ENCODE measurements around the gene NCOA3.

NCOA3 gene

DNA sequence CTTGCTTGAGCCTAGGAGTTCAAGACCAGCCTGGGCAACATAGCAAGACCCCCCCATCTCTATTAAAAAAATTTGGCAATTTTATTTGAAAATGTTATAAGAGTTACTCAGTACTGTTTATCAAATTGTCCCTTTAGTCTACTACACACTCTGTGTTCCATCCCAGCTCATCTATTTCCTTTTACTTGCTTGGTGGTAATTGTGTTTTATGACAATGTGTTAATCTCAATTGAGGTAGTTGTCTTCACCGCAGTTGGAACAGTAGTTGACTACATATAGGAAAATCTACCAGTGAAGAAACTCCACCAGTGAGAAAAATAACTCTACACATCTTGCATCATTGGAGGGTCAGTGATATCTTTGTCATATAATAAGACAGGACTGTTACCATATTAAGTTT, 8.0 kb downstream of the NCOA3 start:
- no peak overlapping the region for H2BK15ac ChIP-seq (ENCODE audit: low read depth, poor library complexity, severe bottlenecking)
- no peak overlapping the region for H3K9ac ChIP-seq (ENCODE audit: low read length)
- peaks cover 0 to 8% of the 10 kb centered on the region in 2 experiments for H3K36me3 ChIP-seq (ENCODE audit: control insufficient read depth in 1 of 2, insufficient read depth in 2 of 2, low read depth in 1 of 2, low read length in 2 of 2)
- H3K79me1 ChIP-seq (replicated peaks; ENCODE audit: low read length, poor library complexity, severe bottlenecking) = peaks cover 13% of the 10 kb centered on the region
- no peaks in the 10 kb centered on the region for H3K27me3 ChIP-seq (ENCODE audit: control insufficient read depth in 1 of 2, insufficient read depth in 1 of 2, low read length in 2 of 2)
- no peak overlapping the region for H4K91ac ChIP-seq (ENCODE audit: low read length)
- no peak overlapping the region for H3K14ac ChIP-seq (ENCODE audit: low read length in 2 of 2)
- no peaks in the 10 kb centered on the region for H3K9me3 ChIP-seq (ENCODE audit: control insufficient read depth, low read length)
- H3K18ac ChIP-seq (ENCODE audit: low read depth in 1 of 2, low read length in 2 of 2) = no peak overlapping the region
- H2BK120ac ChIP-seq (ENCODE audit: low read depth, low read length) = no peak overlapping the region
- no peak overlapping the region for H3K23ac ChIP-seq (ENCODE audit: low read length in 2 of 2)
- peaks cover 2% of the 10 kb centered on the region for H3K4me1 ChIP-seq (ENCODE audit: control insufficient read depth, insufficient read depth, low read depth, low read length)
- no peak for DNase-seq
- no peak overlapping the region for H3K4ac ChIP-seq (ENCODE audit: low read depth in 1 of 2, low read length in 2 of 2)
- no peak overlapping the region for H3K4me2 ChIP-seq (ENCODE audit: low read length, poor library complexity, severe bottlenecking)
- WGBS = no CpG with 5 or more reads among the region's 1 CpG
- no peak overlapping the region for H2BK12ac ChIP-seq (ENCODE audit: low read length in 2 of 2)
- no peak overlapping the region for H4K8ac ChIP-seq (ENCODE audit: low read length)
- no peak overlapping the region for H2BK5ac ChIP-seq (ENCODE audit: low read depth, low read length, poor library complexity, severe bottlenecking)
- no peak overlapping the region for H2AFZ ChIP-seq (ENCODE audit: low read depth, low read length)
- H3K4me3 ChIP-seq (ENCODE audit: insufficient read depth in 1 of 2, low read depth in 1 of 2, low read length in 2 of 2) = no peak overlapping the region
- H3K27ac ChIP-seq (ENCODE audit: low read length, poor library complexity, severe bottlenecking) = no peak overlapping the region
- H2AK5ac ChIP-seq (ENCODE audit: low read length, severe bottlenecking) = no peak overlapping the region

DNA sequence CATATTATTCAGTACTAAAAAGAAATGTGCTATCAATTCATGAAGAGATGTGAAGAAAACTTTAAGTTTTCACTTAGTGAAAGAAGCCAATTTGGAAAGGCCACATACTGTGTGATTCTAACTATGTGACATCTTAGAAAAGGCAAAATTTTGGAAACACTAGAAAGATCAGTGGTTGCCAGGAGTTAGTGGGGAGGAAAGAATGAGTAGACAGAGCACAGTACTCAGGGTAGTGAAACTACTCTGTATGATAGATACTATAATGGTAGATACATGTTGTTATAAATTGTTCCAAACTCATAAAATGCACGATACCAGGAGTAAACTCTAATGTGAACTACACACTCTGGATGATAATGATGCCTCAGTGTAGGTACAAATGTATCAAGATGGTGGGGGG, 14.2 kb downstream of the NCOA3 start:
- H3K4me3 ChIP-seq (ENCODE audit: insufficient read depth in 1 of 2, low read depth in 1 of 2, low read length in 2 of 2) = no peak overlapping the region
- peaks cover 25% of the 10 kb centered on the region for H3K79me1 ChIP-seq (replicated peaks; ENCODE audit: low read length, poor library complexity, severe bottlenecking)
- no peak overlapping the region for H3K27ac ChIP-seq (ENCODE audit: low read length, poor library complexity, severe bottlenecking)
- no peak overlapping the region for H4K8ac ChIP-seq (ENCODE audit: low read length)
- no peak overlapping the region for H3K9ac ChIP-seq (ENCODE audit: low read length)
- H3K36me3 ChIP-seq (ENCODE audit: control insufficient read depth in 1 of 2, insufficient read depth in 2 of 2, low read depth in 1 of 2, low read length in 2 of 2) = peaks cover 5 to 15% of the 10 kb centered on the region in 2 experiments
- H3K4me2 ChIP-seq (ENCODE audit: low read length, poor library complexity, severe bottlenecking) = no peak overlapping the region
- no peak overlapping the region for H3K18ac ChIP-seq (ENCODE audit: low read depth in 1 of 2, low read length in 2 of 2)
- no peak overlapping the region for H2BK12ac ChIP-seq (ENCODE audit: low read length in 2 of 2)
- H3K27me3 ChIP-seq (ENCODE audit: control insufficient read depth in 1 of 2, insufficient read depth in 1 of 2, low read length in 2 of 2) = no peaks in the 10 kb centered on the region
- no peak overlapping the region for H2BK120ac ChIP-seq (ENCODE audit: low read depth, low read length)
- H3K14ac ChIP-seq (ENCODE audit: low read length in 2 of 2) = no peak overlapping the region
- no peak overlapping the region for H3K4ac ChIP-seq (ENCODE audit: low read depth in 1 of 2, low read length in 2 of 2)
- no peak overlapping the region for H2BK5ac ChIP-seq (ENCODE audit: low read depth, low read length, poor library complexity, severe bottlenecking)
- H4K91ac ChIP-seq (ENCODE audit: low read length) = no peak overlapping the region
- peaks cover 1% of the 10 kb centered on the region for H3K4me1 ChIP-seq (ENCODE audit: control insufficient read depth, insufficient read depth, low read depth, low read length)
- H3K9me3 ChIP-seq (ENCODE audit: control insufficient read depth, low read length) = peaks cover 3% of the 10 kb centered on the region
- DNase-seq = no peak
- H3K23ac ChIP-seq (ENCODE audit: low read length in 2 of 2) = no peak overlapping the region
- no peak overlapping the region for H2AFZ ChIP-seq (ENCODE audit: low read depth, low read length)
- H2BK15ac ChIP-seq (ENCODE audit: low read depth, poor library complexity, severe bottlenecking) = no peak overlapping the region
- 100% methylated on average over 1 of the region's 1 CpG for WGBS
- no peak overlapping the region for H2AK5ac ChIP-seq (ENCODE audit: low read length, severe bottlenecking)

DNA sequence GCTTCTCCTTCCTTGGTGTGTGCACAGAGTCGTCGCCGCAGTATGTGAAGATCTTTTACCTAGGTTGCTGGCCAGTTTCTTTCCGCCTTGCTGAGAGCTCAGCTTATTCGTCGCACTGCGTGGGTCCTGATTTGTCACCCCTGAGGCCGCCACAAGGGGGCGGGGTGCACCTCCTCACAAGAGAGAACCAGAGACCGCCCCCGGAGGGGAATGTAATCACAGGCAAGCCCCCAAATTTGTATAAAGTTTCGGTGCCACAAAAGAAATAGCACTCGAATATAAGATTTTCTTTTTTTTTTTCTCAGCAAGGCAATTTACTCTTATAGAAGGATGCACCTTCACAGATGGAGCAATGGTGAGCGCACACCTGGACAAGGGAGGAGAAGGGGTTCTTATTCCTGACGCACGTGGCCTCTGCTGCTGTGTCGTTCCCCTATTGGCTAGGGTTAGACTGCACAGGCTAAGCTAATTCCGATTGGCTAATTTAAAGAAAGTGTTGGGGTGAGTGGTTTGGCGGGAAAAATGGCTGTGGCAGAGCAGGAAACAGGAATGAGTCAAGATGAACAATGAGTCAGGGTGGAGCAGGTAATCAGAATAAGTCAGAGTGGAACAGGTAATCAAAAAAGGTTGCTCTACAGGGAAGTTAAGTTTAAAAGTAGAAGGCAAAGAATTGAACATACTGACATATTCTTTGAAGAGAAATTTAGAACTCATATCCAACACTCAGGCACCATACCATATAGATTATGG, 19.5 kb downstream of the NCOA3 start:
- 98% methylated on average over 17 of the region's 19 CpGs for WGBS
- no peak overlapping the region for H4K91ac ChIP-seq (ENCODE audit: low read length)
- no peak overlapping the region for H3K27ac ChIP-seq (ENCODE audit: low read length, poor library complexity, severe bottlenecking)
- peaks cover 10 to 22% of the 10 kb centered on the region in 2 experiments for H3K36me3 ChIP-seq (ENCODE audit: control insufficient read depth in 1 of 2, insufficient read depth in 2 of 2, low read depth in 1 of 2, low read length in 2 of 2)
- no peak overlapping the region for H2BK5ac ChIP-seq (ENCODE audit: low read depth, low read length, poor library complexity, severe bottlenecking)
- no peak for DNase-seq
- no peak overlapping the region for H3K23ac ChIP-seq (ENCODE audit: low read length in 2 of 2)
- peaks cover 29% of the 10 kb centered on the region for H3K79me1 ChIP-seq (replicated peaks; ENCODE audit: low read length, poor library complexity, severe bottlenecking)
- H3K14ac ChIP-seq (ENCODE audit: low read length in 2 of 2) = no peak overlapping the region
- no peaks in the 10 kb centered on the region for H3K27me3 ChIP-seq (ENCODE audit: control insufficient read depth in 1 of 2, insufficient read depth in 1 of 2, low read length in 2 of 2)
- H2BK12ac ChIP-seq (ENCODE audit: low read length in 2 of 2) = no peak overlapping the region
- no peak overlapping the region for H2BK15ac ChIP-seq (ENCODE audit: low read depth, poor library complexity, severe bottlenecking)
- H3K18ac ChIP-seq (ENCODE audit: low read depth in 1 of 2, low read length in 2 of 2) = no peak overlapping the region
- H3K4ac ChIP-seq (ENCODE audit: low read depth in 1 of 2, low read length in 2 of 2) = no peak overlapping the region
- no peak overlapping the region for H2AFZ ChIP-seq (ENCODE audit: low read depth, low read length)
- H3K4me2 ChIP-seq (ENCODE audit: low read length, poor library complexity, severe bottlenecking) = no peak overlapping the region
- peak overlapping the region in 1 of 2 experiments; percentile 37 for H3K4me3 ChIP-seq (ENCODE audit: insufficient read depth in 1 of 2, low read depth in 1 of 2, low read length in 2 of 2)
- H3K4me1 ChIP-seq (ENCODE audit: control insufficient read depth, insufficient read depth, low read depth, low read length) = peaks cover 1% of the 10 kb centered on the region
- no peak overlapping the region for H3K9ac ChIP-seq (ENCODE audit: low read length)
- H2BK120ac ChIP-seq (ENCODE audit: low read depth, low read length) = no peak overlapping the region
- H4K8ac ChIP-seq (ENCODE audit: low read length) = no peak overlapping the region
- H3K9me3 ChIP-seq (ENCODE audit: control insufficient read depth, low read length) = peaks cover 17% of the 10 kb centered on the region
- H2AK5ac ChIP-seq (ENCODE audit: low read length, severe bottlenecking) = no peak overlapping the region

DNA sequence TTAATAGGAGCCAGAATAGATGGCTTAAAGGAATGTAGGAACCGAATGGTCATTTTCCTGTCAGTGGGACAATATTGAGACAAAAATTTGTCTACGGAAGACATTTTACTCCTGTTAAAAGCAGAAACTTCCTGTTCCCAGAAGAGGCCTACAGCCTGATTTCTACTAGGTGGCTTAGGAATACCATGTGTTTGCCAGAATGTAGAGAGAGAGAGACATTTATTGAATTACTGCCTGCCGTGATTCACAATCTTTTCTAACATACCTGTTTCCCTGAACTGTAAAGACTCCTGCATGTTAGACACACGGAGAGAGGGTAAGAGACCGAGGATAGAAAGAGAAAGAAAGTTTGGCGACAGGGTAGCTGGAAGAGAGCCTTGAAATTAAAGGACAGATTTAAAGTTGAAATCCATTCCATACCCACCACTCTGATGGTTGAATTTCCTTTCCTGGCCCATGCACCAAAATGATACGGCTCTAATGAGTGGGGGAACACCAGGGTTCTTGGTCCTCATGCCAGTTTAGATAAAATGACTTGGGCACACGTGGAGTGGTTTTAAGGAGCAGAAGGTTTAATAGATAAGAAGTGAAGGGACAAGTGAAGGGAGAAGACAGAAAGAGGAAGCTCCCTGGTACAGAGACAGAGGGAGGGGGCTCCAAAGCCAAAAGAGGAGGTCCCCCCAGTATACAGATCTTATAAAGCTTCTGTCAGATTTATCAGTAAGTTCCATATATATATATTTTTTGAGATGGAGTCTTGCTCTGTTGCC, 22.5 kb downstream of the NCOA3 start:
- Histone ChIP-seq H2AFZ (ENCODE audit: low read depth, low read length) (no peak overlapping the region), H3K4me2 (ENCODE audit: low read length, poor library complexity, severe bottlenecking) (no peak overlapping the region), H3K4me1 (ENCODE audit: control insufficient read depth, insufficient read depth, low read depth, low read length) (no peaks in the 10 kb centered on the region), H3K4me3 (ENCODE audit: insufficient read depth in 1 of 2, low read depth in 1 of 2, low read length in 2 of 2) (peak overlapping the region in 1 of 2 experiments; percentile 30), H3K9ac (ENCODE audit: low read length) (peak overlapping the region; percentile 56), H3K18ac (ENCODE audit: low read depth in 1 of 2, low read length in 2 of 2) (no peak overlapping the region), H3K36me3 (ENCODE audit: control insufficient read depth in 1 of 2, insufficient read depth in 2 of 2, low read depth in 1 of 2, low read length in 2 of 2) (peaks cover 10 to 22% of the 10 kb centered on the region in 2 experiments), H3K27ac (ENCODE audit: low read length, poor library complexity, severe bottlenecking) (no peak overlapping the region), H2BK120ac (ENCODE audit: low read depth, low read length) (no peak overlapping the region), H3K9me3 (ENCODE audit: control insufficient read depth, low read length) (peaks cover 17% of the 10 kb centered on the region), H2BK12ac (ENCODE audit: low read length in 2 of 2) (no peak overlapping the region), H3K79me1 (replicated peaks; ENCODE audit: low read length, poor library complexity, severe bottlenecking) (peaks cover 21% of the 10 kb centered on the region), H2BK15ac (ENCODE audit: low read depth, poor library complexity, severe bottlenecking) (no peak overlapping the region), H4K91ac (ENCODE audit: low read length) (no peak overlapping the region), H4K8ac (ENCODE audit: low read length) (no peak overlapping the region), H2BK5ac (ENCODE audit: low read depth, low read length, poor library complexity, severe bottlenecking) (no peak overlapping the region), H3K4ac (ENCODE audit: low read depth in 1 of 2, low read length in 2 of 2) (no peak overlapping the region), H3K14ac (ENCODE audit: low read length in 2 of 2) (no peak overlapping the region), H3K27me3 (ENCODE audit: control insufficient read depth in 1 of 2, insufficient read depth in 1 of 2, low read length in 2 of 2) (no peaks in the 10 kb centered on the region), H3K23ac (ENCODE audit: low read length in 2 of 2) (no peak overlapping the region), H2AK5ac (ENCODE audit: low read length, severe bottlenecking) (no peak overlapping the region)
- no peak for DNase-seq
- 97% methylated on average over 5 of the region's 8 CpGs for WGBS

All from mesenchymal stem cell (in vitro differentiated cells and primary cell).